T follicular helper cell (primary cell): Measurements from ENCODE around the gene SLC6A6.
A peak's percentile ranks its signal among the peaks of the same experiment; 100 is the strongest.

Experiments
- DNase-seq: peaks from one replicate; pipeline ENCODE4 v3.0.0-alpha.2; 2020; ENCODE audit warnings: low read depth

SLC6A6 gene

GRCh38 chr3:14466179-14466903, 63.9 kb downstream of the SLC6A6 start:
- no peak for DNase-seq

- peak; percentile 14 for DNase-seq
Measured at GRCh38 chr3:14467814-14468620, 65.6 kb downstream of the SLC6A6 start.

DNA sequence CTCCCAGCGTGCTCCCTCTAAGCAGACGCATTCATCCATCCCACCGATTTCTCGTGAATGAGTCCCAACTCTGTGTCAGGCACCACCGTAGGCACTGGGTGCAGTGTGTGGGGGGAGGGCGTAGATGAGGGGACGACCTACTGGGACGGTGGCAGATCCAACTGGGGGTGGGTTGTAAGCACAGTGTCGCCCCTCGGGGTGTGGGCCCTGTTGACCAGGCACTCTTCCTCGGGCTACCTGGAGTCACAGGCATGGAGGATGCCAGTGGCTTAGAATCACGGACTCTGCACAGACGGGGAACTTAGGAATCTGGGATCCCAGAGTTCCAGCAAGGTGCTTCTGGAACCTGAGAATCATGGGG, 66.2 kb downstream of the SLC6A6 start:
- no peak for DNase-seq

DNA sequence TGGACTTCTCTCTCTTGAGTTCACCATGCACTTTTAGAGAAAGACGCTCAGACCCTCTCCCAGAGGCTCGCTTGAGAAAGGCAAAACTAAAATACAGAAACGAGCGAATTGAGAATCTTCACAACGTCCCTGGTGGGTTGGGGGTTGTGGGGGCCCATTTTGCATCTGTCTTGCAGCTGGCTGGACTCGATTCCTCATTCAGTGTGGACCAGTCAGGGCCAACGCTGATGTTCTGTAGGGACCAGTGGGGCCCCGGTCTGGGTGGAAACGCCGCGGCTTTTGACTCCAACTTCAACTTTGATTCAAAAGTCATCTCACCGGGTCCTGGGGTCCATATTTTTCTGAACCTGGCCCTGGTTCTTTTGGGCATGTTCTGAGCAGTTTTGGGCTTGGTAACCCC, 68.1 kb downstream of the SLC6A6 start:
- DNase-seq = no peak

- no peak for DNase-seq
Measured at GRCh38 chr3:14471016-14471415, 68.6 kb downstream of the SLC6A6 start.

DNA sequence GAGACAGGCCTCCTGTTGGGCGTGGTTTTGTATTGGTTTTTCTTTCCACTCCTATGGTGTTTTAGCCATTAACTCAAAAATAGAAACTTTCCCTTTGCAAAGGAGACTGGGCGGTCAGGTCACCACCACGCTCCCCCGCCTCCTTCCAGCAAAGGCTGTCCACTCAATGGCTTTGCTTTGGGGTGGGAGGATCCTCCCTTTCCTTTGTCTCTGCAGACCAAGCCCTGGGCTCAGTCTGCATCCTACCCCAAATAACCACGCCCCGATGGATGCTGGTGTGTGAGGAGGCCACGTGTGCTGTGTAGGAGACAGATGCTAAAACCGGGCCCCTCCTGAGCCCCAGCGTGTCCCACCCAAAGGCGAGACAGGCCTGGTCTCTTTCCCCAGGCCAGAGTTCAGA, 69.3 kb downstream of the SLC6A6 start:
- no peak for DNase-seq

GRCh38 chr3:14472471-14473351, 70.3 kb downstream of the SLC6A6 start:
- DNase-seq = no peak

DNA sequence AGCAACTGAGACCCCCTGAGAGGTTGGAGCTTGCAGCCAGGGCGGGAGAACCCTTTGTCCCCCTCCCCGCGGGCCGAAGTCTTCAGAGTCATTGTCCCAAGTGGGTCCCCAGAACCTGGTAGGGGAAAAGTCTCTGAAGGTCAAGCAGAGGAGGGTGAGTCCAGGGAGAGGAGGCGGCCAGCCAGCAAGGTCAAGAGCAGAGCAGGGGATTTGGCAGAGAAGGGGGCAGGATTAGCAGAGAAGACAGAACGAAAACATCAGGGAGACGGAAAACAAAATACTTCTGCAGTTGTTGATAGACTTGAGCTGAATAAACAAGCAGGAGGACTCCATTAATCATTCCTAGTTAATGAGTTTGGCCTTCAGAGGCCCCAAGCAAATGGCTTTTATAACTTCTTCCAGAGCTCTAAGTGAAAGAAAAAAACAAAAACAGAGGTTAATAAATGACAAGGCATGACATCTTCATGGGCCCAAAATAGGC, 71.0 kb downstream of the SLC6A6 start:
- DNase-seq = no peak

GRCh38 chr3:14474363-14475081, 72.1 kb downstream of the SLC6A6 start:
- no peak for DNase-seq

DNA sequence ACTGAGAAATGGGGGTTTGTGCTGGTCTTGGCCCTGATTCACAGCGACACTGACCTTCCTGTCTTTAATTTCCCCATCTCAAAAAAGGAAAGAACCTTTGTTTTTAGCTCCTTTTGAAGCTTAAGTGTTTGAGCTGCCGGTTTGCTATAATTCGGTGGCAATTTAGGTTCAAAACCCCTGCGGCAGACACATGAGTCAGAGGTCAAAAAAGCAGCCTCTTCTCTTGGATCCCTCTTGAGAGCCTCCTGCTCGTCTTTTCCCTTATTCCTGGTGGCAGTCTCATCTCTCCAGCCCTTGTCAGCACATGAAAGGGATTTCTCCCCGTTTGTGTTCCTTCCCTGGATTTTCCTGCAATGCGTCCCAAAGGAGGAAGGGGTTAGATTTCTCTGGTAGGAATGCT, 73.2 kb downstream of the SLC6A6 start:
- DNase-seq = no peak

DNA sequence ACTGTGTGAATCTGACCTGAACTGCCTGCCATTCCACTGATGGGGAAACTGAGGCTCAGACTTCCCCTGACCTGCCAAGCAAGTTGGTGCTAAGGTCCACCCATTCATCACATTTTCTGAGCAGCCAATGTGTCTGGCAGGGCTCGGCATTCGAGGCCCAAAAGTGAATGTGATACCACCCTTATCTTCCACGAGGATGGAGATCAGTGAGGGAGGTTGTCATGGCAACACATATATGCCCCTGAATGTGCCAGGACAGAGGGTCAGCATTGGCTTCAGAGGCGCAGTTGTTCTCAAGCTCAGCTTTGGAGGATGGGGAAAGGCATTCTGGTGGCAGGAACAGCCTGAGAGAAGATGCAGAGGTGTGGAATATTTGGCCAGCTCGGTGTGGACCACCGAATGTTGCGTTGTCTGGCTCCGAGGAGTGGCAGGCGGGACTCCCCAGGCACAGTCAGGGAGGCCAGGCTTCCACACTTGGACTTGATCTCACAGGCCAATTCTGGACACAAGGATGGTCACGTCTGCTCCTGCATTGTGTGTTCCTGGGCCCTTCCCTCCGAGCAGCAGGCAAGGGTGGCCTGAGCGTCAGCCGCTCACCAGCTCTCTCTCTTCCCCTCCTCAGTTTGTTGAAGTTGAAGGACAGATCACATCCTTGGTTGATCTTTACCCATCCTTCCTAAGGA, 74.3 kb downstream of the SLC6A6 start:
- no peak for DNase-seq

GRCh38 chr3:14477311-14477935, 75.0 kb downstream of the SLC6A6 start:
- DNase-seq = no peak

DNA sequence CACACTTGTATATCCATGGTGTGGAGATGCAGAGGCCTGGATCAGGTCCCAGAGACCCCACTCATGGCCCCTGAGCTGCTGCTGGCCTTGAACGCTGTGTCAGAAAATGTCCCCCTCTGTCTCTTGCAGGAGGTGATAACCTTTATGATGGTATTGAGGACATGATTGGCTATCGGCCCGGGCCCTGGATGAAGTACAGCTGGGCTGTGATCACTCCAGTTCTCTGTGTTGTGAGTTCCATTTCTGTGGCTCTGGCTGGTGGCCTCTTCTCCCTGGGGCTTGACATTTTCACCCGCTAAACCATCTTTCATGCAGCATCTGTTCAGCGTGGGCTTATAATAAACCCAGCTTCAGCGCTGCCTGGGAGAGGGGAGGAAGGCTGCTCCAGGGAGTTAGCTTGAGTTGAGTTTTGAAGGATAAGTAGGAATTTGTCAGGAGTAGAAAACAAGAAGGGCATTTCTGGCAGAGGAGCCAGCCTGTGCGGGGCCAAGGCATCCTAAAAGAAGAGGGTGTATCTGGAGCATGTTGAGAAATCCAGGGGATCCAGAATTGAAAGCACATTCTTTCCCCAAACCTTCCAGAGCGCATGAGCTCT, 76.6 kb downstream of the SLC6A6 start:
- no peak for DNase-seq

DNA sequence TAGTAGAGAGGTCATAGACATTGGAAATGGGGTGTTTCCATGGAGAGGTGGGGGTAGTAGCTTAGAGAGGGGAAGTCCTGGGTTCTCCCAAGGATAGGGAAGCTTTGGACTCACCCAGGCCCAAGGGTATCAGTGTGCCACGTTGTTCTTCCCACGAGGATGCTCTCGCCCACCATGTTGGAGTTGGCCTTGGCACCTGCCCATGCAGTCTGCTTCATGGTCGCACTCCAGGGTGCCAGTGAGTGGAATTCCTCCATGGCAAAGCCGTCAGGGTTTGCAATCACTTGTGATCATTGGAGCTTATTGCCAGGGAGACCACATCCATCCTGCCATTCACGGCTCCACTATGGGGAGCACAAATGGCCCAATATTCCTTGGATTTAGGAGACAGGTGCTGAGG, 77.2 kb downstream of the SLC6A6 start:
- no peak for DNase-seq

- no peak for DNase-seq
Measured at GRCh38 chr3:14480207-14481017, 78.0 kb downstream of the SLC6A6 start.

DNA sequence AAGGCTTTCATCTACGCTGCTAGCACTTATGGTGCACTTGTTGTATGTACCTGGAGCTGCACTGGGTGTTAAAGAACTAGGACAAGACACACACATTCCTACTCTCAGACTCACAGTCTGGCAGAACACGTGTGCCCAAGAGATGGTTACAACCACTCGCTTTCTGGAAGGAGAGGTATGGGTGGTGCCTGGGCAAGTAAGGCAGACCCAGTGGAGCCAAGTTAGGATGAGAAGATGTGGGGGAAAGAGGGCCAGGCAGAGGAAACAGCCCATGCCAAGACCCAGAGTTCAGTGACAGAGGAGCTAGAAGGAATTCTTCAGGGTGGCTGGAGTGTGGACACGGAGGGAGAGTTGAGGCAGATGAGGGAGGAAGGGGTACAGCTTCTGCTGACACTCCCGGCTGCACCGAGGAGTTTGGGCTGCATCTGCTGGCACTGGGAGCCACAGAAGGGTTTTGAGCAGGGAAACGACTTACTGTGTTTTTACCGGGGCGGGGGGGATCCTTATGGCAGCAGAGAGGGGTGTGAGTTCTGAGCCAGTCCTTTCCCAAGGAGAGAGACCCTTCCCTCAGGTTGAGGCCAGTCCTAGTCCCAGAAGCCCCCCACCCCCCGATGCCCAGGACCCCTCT, 78.7 kb downstream of the SLC6A6 start:
- DNase-seq = no peak

DNA sequence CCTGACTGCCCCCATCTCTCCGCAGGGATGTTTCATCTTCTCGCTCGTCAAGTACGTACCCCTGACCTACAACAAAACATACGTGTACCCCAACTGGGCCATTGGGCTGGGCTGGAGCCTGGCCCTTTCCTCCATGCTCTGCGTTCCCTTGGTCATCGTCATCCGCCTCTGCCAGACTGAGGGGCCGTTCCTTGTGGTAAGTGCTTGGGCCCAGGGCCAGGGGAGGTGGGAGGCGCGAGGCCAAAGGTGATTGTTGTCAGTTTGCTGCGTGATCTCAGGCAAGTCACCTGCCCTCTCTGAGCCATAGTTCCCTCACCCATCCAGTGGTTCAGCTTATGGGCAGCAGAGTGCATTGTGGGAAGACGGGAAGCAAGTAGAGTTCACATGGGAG, 79.2 kb downstream of the SLC6A6 start:
- DNase-seq = no peak

DNA sequence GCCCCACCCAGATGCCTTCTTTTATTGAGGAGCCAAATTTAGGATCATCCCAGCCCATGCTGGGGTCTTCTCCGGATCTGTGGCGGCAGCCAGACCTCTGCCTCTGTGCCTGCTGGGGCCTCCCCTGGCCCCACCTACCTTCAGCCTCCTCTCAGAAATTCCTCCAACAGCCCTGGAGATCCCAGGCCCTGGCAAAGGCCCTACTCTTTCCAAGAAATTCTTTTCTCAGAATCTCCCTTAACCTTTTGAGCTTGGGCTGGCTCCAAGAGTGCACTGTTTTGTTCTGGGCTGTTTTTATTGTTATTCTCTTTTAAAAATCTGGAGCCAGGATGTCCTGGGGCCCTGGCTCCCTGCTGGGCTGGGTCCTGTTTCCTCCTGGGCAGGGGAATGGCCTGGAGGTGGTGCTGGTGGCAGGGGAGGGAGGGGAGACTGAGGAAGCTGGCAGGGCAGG, 79.9 kb downstream of the SLC6A6 start:
- no peak for DNase-seq

DNA sequence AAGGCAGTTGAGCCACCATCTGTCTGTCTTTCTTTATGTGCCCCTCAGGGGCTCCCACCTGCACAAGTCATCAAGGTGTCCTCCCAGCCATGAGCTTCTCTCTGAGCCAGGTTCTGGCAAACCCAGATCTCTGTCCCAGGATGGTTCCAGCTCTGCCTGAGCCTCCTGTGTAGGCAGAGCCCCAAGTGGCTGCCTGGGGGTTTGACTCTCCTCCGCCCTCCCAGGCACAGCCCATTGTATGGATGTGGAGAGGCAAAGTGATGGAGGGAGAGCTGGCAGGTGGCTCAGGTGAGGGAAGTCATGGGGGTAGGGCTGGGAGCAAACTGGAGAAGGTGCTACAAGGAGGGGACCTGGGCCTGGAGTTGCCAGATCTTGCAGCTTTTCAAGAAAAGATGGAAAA, 80.9 kb downstream of the SLC6A6 start:
- DNase-seq = no peak
